K562 (cell line): Measurements from ENCODE around the gene ZDHHC8. TPM values are rescaled to one million over a fixed set of nuclear protein-coding genes. Genes with fewer than 3 reads are reported as not detected.

Source experiments
- FOXK2 ChIP-seq, 2 experiments: fragments of 450-650 bp; IDR thresholded peaks in 1 of 2; conservative IDR thresholded peaks in 1 of 2; 2 replicates each; pipeline ENCODE4 v1.6.1; 2016; ENCODE audit warnings: low read depth in 2 of 2, mild to moderate bottlenecking in 1 of 2
- FOXP1 ChIP-seq: sonication (generic); formaldehyde crosslinking; IDR thresholded peaks from 2 replicates; pipeline ENCODE4 v1.8.0; 2022; ENCODE audit warnings: mild to moderate bottlenecking, missing genetic modification reagents
- GTF2E2 ChIP-seq: fragments of 200-800 bp; sonication (Bioruptor generic); IDR thresholded peaks from 2 replicates; pipeline ENCODE4 v1.6.1; 2016; ENCODE audit warnings: missing genetic modification characterization, missing compliant biosample characterization
- NUFIP1 ChIP-seq: fragments of 450-650 bp; IDR thresholded peaks from 2 replicates; pipeline ENCODE4 v1.6.1; 2018; ENCODE audit not compliant: partially characterized antibody
- SIRT6 ChIP-seq: IDR thresholded peaks from one replicate; pipeline ENCODE4 v1.6.1; 2012; ENCODE audit warnings: low read depth, mild to moderate bottlenecking, control low read depth, inconsistent platforms, low read length, moderate library complexity
- SREBF2 ChIP-seq: sonication (generic); formaldehyde crosslinking; IDR thresholded peaks from 2 replicates; pipeline ENCODE4 v1.4.0; 2020; ENCODE audit warnings: mild to moderate bottlenecking, missing genetic modification reagents
- polyA plus RNA-seq, 8 experiments: library from polyadenylated mRNA; depleted of rRNA in 4 of 8; stranded (reverse) in 5 of 8; unstranded in 3 of 8; fragments of >200 nt; fragmentation: Nextera tagmentation in 2 of 8; fragmentation: Illumina TruSeq in 1 of 8; extraction: Ambion mirVana in 2 of 8; extraction: Trizol in 1 of 8; gene quantifications; 2 replicates each; pipeline versions ENCODE4 v1.2.1 to v1.2.3, GENCODE V29; 2011 to 2014; ENCODE audit warnings: inconsistent platforms in 1 of 8, missing spikeins in 1 of 8
- total RNA-seq, 7 experiments: library from RNA; depleted of rRNA in 6 of 7; stranded (reverse); fragments of >200 nt in 6 of 7; fragmentation: Illumina TruSeq in 2 of 7; extraction: Trizol in 2 of 7; gene quantifications; 2 replicates each; pipeline versions ENCODE4 v1.2.1 to v1.2.3, GENCODE V29; 2011 to 2021; ENCODE audit warnings: low replicate concordance in 1 of 7
- TF ChIP-seq, protein P1 (sequence below), 3 experiments: fragments of 200-800 bp in 1 of 3; sonication (Bioruptor generic) in 1 of 3; sonication (generic) in 1 of 3; formaldehyde crosslinking in 1 of 3; IDR thresholded peaks; 2 replicates each; pipeline versions ENCODE4 v1.6.1 to v1.8.0; 2016 to 2022; ENCODE audit warnings: mild to moderate bottlenecking in 2 of 3, missing compliant biosample characterization in 2 of 3, missing genetic modification characterization in 2 of 3, missing genetic modification reagents in 1 of 3
- TF ChIP-seq, protein P2 (sequence below): sonication (generic); IDR thresholded peaks from 2 replicates; pipeline ENCODE4 v1.6.1; 2016

ZDHHC8 gene
- total and polyA plus RNA-seq, 9 of the 15 experiments (the other 6 are each of a cell fraction or from before 2014, with no cell fraction given): 0.04 to 109 (median 16.4) TPM

DNA sequence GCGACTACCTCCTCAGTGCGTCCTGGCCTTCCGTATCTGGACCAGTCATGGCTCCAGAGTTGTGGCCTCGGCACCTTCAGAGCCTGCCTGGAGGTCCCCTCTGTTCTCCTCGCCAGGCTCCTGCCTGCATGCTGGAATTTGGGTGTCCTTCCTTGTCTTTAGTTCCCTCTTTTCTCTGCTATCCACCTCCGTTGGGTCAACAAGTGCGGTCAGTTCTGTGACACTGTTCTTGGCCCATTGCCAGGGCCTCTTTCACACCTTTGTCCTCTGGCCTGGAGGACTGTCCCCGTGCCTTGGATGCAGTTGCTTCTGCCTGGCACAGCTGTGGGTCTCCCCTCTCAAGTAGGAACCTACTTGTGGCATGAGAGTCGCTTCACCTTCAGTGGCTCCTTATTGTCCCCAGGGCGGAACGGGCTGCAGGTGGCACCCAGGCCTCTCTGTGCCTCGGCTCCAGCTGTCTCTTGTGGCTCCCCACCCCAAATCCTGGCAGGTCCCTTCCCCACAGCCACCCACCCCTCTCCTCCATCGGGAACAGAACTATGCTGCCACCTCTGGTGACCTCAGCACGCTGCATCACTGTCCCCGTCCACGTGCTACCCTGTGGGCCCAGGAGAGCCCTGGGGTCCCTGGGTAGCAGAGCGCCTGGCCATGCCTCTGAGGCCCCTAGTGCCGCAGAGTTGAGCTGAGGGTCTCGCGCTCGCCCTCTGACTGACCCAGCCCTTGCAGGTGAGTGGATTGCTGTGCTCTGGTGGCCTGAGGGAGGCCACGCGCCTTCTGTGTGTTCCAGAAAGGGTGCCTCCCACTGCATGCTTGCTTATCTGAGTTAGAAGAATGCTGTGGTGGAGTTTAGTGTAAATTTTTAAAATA lies 46.8 kb upstream of the ZDHHC8 start (continued):
- TF ChIP-seq FOXP1 (CRISPR knock-in tag) (no peak), FOXK2 (conservative IDR thresholded peaks at IDR 0.05 in 1 of 2, IDR thresholded peaks at IDR 0.05 in 1 of 2; ENCODE audit: low read depth in 2 of 2) (no peak), SREBF2 (CRISPR knock-in tag) (no peak), NUFIP1 (no peak), SIRT6 (no peak), GTF2E2 (no peak)
- TF ChIP-seq, protein P1, sequence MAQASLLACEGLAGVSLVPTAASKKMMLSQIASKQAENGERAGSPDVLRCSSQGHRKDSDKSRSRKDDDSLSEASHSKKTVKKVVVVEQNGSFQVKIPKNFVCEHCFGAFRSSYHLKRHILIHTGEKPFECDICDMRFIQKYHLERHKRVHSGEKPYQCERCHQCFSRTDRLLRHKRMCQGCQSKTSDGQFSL (CRISPR knock-in tag; IDR thresholded peaks at IDR 0.05): no peak
- TF ChIP-seq, protein P1 (tag; IDR thresholded peaks at IDR 0.05): no peak
- TF ChIP-seq, protein P2, sequence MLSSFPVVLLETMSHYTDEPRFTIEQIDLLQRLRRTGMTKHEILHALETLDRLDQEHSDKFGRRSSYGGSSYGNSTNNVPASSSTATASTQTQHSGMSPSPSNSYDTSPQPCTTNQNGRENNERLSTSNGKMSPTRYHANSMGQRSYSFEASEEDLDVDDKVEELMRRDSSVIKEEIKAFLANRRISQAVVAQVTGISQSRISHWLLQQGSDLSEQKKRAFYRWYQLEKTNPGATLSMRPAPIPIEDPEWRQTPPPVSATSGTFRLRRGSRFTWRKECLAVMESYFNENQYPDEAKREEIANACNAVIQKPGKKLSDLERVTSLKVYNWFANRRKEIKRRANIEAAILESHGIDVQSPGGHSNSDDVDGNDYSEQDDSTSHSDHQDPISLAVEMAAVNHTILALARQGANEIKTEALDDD: no peak
